HG02571 (cell line): ENCODE data around the gene COL27A1.
"Not testable (repeated sequence)": the region's sequence is repeated elsewhere in the genome, so short reads cannot be mapped to it uniquely, and the experiment has no call there.

ENCODE experiments used
- ATAC-seq: cut with Tn5 transposase; IDR thresholded peaks from one replicate; pipeline ENCODE4 v1.9.1; 2021; ENCODE audit warnings: mild to moderate bottlenecking, moderate library complexity; ENCODE audit not compliant: unreplicated experiment

The COL27A1 gene

GRCh38 chr9:114180696-114181606 is 25.6 kb downstream of the COL27A1 start:
- ATAC-seq: no peak

- ATAC-seq: no peak
These were observed 26.5 kb downstream of the COL27A1 start for GRCh38 chr9:114181607-114182409.

DNA sequence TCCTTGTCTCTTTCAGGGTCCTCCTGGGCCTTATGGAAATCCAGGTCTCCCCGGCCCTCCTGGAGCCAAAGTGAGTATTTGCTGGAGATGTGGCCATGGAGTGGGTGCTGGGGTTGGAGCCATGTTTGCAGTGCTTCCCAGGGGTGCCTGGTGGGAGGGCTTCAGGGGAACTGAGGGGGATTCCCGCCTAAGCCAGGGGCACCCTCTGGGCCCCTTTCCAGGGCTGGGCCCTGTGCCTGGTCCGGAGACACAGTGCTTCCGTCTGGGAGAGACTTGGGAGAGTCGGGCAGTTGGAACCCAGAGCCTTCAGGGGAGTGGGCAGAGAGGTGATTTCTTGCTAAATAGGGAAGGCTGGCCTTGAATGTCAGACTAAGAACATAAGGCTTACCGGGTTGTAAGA is 27.7 kb downstream of the COL27A1 start:
- no peak for ATAC-seq

DNA sequence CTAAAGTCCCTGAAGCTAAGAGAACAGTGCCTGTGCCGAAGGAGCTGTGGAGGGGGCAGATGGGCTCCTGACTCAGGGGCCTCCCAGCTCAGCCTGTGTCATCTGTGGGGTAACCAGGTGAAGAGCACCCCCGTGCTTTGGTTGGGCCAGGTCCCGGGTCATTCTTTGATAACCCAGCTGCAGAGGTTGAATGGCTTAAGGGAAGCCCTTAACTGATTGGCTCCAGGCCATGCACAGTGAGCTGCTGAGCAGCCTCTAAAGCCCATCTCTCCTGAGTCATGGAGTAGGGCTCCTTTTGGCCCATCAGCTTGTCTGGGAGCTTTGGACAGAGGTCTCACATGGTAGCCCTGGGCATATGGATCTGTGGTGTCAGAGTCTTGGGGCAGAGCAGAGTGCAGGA is 28.7 kb downstream of the COL27A1 start:
- no peak for ATAC-seq

GRCh38 chr9:114184866-114185265 is 29.5 kb downstream of the COL27A1 start:
- ATAC-seq: no peak

GRCh38 chr9:114185570-114186490 is 30.5 kb downstream of the COL27A1 start:
- no peak for ATAC-seq

DNA sequence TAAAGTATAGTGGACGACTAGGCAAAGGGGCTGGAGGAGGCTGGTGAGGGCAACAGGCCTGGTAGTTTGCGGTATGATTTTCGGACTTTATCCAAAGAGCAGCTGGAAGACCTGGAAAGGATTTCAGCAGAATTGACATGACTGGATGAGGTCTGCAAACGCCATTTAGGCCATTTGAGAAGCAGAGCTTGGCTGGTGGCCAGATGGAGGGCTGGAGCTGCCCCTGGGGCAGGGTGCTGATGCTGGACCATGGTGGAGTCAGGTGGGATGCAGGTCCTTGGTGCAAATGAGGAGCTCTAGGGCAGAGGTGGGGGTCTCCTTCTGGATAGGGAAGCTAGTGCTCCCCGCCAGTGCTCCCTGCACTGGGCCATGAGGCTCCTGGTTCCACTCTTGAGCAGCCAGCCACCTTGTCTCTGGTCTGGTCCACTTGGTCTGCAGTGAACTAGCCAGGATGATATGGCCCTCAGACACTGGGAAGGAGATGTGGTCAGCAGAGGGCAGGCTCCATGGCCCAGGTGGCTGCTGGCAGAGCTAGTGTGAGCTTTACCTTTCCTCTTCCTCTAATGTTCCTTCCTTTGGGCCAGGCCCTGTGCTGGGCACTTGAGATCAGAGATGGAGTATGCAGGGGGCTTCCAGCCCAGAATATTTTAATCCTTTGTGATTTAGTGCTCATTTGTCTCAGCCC is 31.4 kb downstream of the COL27A1 start:
- ATAC-seq: no peak

- no peak for ATAC-seq
These were observed 32.5 kb downstream of the COL27A1 start for GRCh38 chr9:114187827-114188226.

GRCh38 chr9:114189823-114190562 is 34.7 kb downstream of the COL27A1 start:
- no peak for ATAC-seq

- no peak for ATAC-seq
These were observed 35.2 kb downstream of the COL27A1 start for GRCh38 chr9:114190563-114190905.

DNA sequence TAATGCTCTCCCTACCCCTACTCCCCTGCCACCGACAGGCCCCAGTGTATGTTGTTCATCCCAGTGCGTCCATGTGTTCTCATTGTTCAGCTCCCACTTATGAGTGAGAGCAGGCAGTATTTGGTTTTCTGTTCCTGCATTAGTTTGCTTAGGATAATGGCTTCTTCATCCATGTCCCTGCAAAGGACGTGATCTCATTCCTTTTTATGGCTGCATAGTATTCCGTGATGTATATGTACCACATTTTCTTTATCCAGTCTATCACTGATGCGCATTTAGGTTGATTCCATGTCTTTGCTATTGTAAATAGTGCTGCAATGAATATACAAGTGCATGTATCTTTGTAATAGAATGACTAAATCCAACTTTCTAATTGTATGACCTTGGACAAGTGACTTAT is 36.1 kb downstream of the COL27A1 start:
- ATAC-seq: not testable (repeated sequence)

DNA sequence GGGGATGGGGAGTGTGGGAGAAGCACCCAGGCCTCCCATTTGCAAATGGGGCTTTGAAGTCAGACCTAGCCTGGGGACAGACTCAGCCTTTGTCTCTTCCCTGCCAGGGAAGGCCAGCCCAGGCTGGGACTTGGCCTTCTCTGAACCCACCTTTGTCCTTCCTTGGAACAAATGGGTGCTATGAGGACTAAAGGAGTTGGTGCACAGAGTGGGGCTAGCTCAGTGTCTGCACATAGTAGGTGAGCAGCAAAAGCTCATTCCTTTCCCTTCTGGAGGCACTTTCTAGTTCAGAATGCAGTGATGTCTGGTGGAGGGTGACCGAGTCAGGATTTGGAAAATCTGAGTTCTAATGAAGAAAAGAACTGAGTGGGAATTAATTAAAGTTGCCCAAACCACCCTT is 37.2 kb downstream of the COL27A1 start:
- no peak for ATAC-seq

DNA sequence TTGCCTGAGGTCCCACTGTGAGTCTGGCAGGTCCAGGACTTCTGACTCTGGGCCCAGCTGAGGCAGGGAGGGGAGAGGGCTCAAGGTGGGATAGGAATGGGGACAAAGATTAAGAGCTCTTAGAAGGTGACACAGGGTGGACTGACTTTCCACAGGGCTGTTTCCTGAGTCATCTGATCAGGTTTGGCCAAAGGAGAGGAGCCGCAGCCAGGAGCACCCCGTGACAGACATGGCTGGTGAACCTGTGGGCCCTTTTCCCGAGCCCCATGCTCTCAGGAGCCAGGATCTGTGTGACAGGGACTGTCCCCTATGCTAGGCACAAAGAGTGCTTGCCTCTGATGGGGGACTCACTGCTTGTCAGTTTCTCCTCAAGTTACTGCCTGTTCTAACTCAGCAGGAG is 37.8 kb downstream of the COL27A1 start:
- no peak for ATAC-seq

- no peak for ATAC-seq
These were observed 40.8 kb downstream of the COL27A1 start for GRCh38 chr9:114196117-114196516.

- ATAC-seq: no peak
These were observed 41.8 kb downstream of the COL27A1 start for GRCh38 chr9:114196979-114197622.

DNA sequence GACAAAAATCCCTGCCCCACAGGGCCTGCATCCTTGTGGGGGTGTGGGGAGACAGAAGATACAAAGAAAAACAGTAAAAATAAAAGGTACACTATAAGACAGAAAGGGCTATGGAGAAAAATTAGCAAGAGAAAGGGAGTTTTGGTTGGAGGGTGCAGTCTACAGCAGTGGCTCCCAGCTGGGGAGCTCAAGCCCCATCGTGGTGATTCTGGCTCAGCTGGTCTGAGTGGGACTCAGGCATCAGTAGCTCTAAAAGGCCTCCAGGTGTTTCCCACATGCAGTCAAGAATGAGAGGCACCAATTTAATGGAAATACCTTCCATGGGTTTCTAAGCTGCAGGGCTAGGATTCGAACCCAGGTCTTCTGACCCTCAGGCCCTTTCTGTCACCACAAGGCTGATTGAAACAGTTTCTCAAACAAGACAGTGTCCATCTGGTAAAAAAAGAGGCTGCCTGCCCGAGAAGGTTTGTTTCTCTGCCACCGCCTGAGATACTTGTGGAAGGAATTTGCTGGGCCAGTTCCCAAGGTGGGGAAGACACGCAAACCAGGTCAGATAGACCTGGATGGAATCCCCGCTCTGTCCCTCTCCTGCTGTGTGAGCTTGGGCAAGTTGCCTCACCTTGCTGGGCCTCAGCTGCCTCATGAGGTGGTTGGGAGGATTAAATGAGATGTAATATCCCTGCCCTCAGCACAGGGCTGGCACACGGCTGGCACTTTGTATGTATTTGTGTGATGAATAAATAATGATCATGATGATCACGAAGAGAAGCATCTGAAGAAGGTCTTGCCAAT is 43.1 kb downstream of the COL27A1 start:
- ATAC-seq: no peak

DNA sequence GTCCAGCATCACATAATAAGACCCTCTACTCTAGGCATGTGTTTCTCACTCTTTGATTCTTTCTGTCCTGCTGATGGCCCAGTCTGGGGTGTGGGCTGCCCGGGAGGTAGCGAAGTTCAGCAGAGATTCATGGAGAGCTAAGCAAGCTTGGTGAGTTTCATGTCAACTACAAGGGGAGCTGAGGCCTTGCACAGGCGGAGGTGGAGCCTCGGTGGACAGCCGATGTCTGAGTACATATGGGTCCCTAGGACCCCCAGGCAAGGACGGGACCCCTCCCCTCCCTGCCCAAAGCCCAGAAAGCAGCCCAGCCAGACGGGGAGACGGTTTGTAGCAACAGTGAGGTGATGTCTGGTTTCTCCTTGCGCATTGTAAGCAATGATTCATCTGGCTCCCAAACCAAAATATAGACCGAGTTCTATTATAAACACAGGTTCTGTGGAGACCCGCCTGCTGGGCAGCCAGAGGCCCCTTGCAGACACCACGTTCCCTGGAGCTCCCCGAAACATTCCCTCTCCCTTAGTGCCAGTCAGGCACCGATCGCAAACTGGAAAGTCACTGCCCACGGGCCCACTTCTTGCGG is 45.5 kb downstream of the COL27A1 start:
- ATAC-seq: no peak

DNA sequence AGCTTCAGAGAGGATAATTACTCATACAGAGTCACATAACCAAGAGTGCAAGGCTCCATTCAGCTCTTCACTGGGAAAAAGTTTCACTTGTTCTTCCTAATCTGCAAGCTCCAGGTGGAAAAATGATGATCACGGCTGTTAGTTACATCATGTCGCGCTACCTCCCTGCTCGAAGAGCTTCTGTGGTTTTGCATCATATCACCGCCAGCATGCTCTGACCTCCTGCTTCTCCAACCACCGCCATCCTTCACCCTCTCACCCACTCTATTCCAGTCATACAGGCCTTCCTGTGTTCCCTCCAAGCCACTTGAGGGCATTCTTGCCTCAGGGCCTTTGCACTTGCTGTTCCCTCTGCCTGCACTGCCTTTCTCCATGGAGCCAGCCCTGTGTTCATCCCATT is 47.1 kb downstream of the COL27A1 start:
- no peak for ATAC-seq
